LoVo (cell line): ENCODE results near the gene RDM1.

Source experiments
- DNase-seq: peaks from one replicate; pipeline ENCODE4 v3.0.0-alpha.2; 2016; ENCODE audit warnings: low spot score

RDM1 gene

GRCh38 chr17:35932586-35932985, 2.0 kb upstream of the RDM1 start:
- no peak for DNase-seq

- no peak for DNase-seq
Measured at GRCh38 chr17:35931794-35932425, 1.3 kb upstream of the RDM1 start.

- DNase-seq, result no peak
Measured at GRCh38 chr17:35927714-35928113, 2.9 kb downstream of the RDM1 start.

- no peak for DNase-seq
Measured at GRCh38 chr17:35923609-35924114, 6.9 kb downstream of the RDM1 start.

- DNase-seq, result no peak
Measured at GRCh38 chr17:35920229-35920628, 10.3 kb downstream of the RDM1 start.

- DNase-seq, result no peak
Measured at GRCh38 chr17:35918665-35919064, 11.9 kb downstream of the RDM1 start.

- no peak for DNase-seq
Measured at GRCh38 chr17:35917519-35918213, 12.9 kb downstream of the RDM1 start.

- no peak for DNase-seq
Measured at GRCh38 chr17:35915153-35915964, 15.2 kb downstream of the RDM1 start.

- no peak for DNase-seq
Measured at GRCh38 chr17:35914354-35914753, 16.2 kb downstream of the RDM1 start.

GRCh38 chr17:35913609-35914008, 17.0 kb downstream of the RDM1 start:
- DNase-seq, result no peak

- no peak for DNase-seq
Measured at GRCh38 chr17:35912942-35913341, 17.6 kb downstream of the RDM1 start.

- DNase-seq, result no peak
Measured at GRCh38 chr17:35912339-35912912, 18.1 kb downstream of the RDM1 start.

GRCh38 chr17:35909408-35909807, 21.2 kb downstream of the RDM1 start:
- no peak for DNase-seq

GRCh38 chr17:35907691-35908090, 22.9 kb downstream of the RDM1 start:
- DNase-seq, result no peak

- DNase-seq, result no peak
Measured at GRCh38 chr17:35906926-35907637, 23.5 kb downstream of the RDM1 start.

GRCh38 chr17:35906191-35906925, 24.2 kb downstream of the RDM1 start:
- no peak for DNase-seq

- DNase-seq, result no peak
Measured at GRCh38 chr17:35903451-35903850, 27.1 kb downstream of the RDM1 start.

- no peak for DNase-seq
Measured at GRCh38 chr17:35901631-35902175, 28.9 kb downstream of the RDM1 start.

- no peak for DNase-seq
Measured at GRCh38 chr17:35900708-35901480, 29.7 kb downstream of the RDM1 start.

- no peak for DNase-seq
Measured at GRCh38 chr17:35900280-35900679, 30.3 kb downstream of the RDM1 start.
